Stimulated activated CD8-positive, alpha-beta memory T cell treated with anti-CD3 and anti-CD28 coated beads, Interleukin-15, amount 100 ng/mL, for 1 hour (primary cell): ENCODE data around the gene LRRC71.
A peak's percentile ranks its signal among the peaks of the same experiment; 100 is the strongest.

ENCODE experiments used
- DNase-seq: peaks from one replicate; pipeline ENCODE4 v3.0.0-alpha.2; 2020; ENCODE audit warnings: low read depth

The LRRC71 gene

DNA sequence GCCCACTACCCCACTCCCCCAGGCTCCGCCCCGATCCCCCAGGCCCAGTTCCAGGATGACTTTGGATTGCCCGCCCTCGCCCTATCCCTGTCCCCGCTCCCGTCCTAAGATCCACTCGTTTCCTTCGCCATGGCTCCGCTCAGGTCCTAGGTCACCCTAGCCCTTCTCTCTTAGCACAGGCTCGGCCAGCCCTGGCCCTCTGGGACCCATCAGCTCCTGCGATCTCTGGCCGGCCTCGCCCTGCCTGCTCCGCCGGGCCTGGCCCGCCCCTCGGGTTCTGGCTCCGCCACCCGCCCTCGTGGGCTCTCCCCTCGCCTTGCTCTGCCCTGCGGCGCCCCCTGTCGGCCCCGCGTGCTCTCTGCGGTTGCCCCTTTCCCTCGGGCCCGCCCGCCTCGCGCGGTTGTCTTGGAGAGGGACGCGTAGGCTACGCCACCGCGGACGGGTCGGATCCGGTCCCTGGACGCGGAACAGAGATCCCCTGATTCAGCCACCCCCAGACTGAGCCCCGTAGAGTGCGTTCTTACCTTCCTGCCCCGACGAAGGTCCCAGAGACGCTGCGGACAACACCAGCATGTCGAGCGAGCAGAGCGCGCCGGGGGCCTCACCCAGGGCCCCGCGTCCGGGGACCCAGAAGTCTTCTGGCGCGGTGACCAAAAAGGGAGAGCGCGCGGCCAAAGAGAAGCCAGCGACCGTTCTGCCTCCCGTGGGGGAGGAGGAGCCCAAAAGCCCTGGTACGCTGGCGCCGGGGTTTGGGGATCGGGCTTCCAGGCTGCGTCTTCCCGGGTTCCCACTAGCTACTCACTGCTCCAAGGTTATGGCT is at the start of gene LRRC71:
TSS of gene LRRC71 (plus strand) at position 400 of the 820 bp plus-strand sequence. CDS start at position 572, 172 bp downstream.
- peak; percentile 27 for DNase-seq

DNA sequence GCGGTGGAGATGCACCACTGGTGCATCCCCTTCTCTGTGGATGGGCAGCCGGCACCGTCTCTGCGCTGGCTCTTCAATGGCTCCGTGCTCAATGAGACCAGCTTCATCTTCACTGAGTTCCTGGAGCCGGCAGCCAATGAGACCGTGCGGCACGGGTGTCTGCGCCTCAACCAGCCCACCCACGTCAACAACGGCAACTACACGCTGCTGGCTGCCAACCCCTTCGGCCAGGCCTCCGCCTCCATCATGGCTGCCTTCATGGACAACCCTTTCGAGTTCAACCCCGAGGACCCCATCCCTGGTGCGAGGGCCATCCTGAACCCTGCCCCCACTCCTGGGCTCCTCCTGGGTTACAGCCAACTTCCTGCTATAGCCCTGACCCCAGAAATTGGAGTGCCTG is 46.8 kb upstream of the LRRC71 start:
- no peak for DNase-seq

DNA sequence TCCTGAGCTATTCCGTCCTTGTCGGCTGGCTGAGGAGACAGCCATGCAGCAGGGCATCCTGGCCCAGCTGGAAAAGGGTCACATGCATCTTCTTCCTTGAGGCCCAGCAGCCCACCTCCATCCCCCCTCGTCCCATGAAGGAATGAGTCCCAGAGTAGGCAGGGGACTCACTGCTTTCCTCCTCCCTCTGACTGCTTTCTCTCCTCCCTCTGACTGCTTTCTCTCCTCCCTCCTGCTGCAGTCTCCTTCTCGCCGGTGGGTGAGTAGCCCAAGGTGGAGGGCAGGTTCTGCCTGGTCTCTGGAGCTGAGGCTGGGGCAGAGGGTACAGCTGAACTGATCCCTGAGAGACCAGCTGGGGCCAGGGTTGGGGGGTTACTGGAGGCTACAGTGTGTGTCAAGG is 46.3 kb upstream of the LRRC71 start:
- no peak for DNase-seq

DNA sequence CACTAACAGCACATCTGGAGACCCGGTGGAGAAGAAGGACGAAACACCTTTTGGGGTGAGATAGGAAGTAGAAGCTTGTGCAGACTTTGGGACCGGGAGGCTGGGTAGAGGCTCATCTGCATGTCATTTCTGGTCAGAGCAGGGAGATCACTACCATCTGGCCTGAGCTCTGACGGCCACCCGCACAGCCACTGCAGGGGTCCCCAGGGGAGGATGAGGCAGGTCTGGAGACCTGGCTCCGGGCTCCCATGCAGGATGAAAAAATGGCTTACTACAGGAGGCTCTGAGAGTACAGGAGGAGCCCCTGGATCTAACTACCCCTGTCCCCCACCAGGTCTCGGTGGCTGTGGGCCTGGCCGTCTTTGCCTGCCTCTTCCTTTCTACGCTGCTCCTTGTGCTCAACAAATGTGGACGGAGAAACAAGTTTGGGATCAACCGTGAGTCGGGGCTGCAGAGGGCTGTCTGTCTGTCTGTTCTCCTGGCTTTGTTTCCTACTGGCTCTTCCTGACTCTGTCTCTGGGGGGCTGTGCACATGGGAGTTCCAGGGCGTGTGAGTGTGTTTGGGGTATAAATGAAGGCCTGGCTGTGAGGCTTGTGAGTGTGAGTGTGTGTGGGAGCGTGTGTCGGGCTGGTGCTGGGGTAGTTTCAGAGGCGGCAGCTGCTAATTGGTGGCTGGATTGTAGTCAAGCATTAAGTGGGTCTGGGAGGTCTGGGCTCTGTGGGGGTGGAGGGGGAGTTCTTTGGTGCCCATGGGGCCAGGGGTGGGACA is 45.7 kb upstream of the LRRC71 start:
- DNase-seq = no peak

GRCh38 chr1:156875341-156875615 is 45.2 kb upstream of the LRRC71 start:
- no peak for DNase-seq

- no peak for DNase-seq
Measured at GRCh38 chr1:156876281-156876680, 44.2 kb upstream of the LRRC71 start.

DNA sequence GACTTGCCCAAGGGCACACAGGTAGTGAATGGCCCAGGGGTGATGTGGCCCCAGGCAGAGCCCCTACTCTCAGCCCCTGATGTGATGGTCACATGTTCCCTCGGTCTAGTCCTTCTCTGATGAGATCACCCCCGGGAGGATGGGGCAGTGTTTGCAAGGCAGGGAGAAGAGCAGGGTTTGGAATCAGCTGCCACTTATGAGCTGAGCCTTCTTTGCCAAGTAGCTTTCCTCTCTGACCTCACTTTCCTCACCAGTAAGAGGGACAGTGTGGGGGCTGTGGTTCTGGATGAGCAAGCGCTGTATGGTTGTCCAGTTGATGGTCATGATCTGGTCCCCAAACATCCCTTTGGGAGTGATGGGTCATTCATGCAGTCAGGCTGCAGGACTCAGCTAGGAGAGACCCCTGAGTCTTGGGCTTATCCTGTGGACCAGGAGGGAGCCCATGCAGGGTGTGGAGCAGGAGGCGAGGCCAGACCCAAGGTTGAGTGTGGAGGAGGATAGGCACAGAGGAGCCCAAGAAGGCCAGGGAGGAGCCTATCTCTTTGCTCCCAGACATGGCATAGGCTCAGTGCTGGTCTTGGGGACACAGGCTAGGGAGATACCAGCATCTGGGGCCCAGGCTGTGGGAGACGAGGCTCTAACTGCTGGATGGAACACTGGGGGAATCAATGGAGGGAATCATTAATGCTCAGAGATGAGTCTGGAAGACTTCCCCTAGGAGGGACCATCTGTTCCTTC is 42.8 kb upstream of the LRRC71 start:
- DNase-seq = no peak

GRCh38 chr1:156879876-156880275 is 40.6 kb upstream of the LRRC71 start:
- DNase-seq = no peak

GRCh38 chr1:156880473-156880872 is 40.0 kb upstream of the LRRC71 start:
- no peak for DNase-seq

- no peak for DNase-seq
Measured at GRCh38 chr1:156881101-156881500, 39.3 kb upstream of the LRRC71 start.

GRCh38 chr1:156881663-156882062 is 38.8 kb upstream of the LRRC71 start:
- no peak for DNase-seq

- DNase-seq = no peak
Measured at GRCh38 chr1:156882543-156882942, 37.9 kb upstream of the LRRC71 start.

- no peak for DNase-seq
Measured at GRCh38 chr1:156883919-156884318, 36.5 kb upstream of the LRRC71 start.

- no peak for DNase-seq
Measured at GRCh38 chr1:156884560-156885184, 35.8 kb upstream of the LRRC71 start.

DNA sequence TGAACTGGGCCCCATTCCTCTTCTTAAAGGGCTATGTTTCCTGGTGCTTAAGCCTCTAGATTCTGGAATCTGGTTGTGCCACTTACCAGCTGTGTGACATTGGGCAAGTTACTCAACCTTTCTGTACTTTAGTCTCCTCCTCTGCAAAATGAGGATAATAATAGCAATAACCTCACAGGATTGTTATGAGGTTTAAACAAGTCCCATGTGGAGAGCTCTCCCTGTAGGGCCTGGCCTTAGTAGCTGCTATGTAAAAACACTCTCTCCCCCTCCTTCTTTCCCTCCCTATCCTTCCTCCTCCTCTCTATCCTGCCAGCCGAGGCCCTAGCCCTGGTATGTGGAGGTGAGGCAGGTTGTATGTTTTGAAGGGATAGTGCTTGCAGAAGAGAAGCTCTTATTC is 35.1 kb upstream of the LRRC71 start:
- no peak for DNase-seq

- no peak for DNase-seq
Measured at GRCh38 chr1:156885880-156886355, 34.5 kb upstream of the LRRC71 start.

- DNase-seq = no peak
Measured at GRCh38 chr1:156886583-156887281, 33.7 kb upstream of the LRRC71 start.

- DNase-seq = no peak
Measured at GRCh38 chr1:156887317-156887716, 33.1 kb upstream of the LRRC71 start.

DNA sequence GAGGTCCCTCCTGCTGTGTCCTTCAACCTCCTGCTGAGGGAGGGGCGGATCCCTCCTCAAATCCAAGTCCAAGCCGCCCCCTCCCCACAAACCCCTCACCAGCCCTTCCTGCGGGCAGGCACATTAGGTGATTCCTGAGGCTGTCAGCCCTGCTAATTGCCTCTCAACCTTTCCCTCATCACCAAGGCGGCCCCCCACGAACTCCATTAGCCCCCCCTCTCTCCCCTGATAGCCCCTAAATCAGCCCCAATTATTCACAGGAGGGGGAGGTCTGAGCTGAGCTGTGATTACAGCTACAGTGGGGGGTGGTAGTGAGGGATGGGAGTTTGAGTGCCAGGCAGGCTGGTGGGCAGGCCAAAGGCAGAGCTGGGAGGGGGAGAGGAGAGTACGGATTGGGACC is 32.7 kb upstream of the LRRC71 start:
- DNase-seq = no peak

DNA sequence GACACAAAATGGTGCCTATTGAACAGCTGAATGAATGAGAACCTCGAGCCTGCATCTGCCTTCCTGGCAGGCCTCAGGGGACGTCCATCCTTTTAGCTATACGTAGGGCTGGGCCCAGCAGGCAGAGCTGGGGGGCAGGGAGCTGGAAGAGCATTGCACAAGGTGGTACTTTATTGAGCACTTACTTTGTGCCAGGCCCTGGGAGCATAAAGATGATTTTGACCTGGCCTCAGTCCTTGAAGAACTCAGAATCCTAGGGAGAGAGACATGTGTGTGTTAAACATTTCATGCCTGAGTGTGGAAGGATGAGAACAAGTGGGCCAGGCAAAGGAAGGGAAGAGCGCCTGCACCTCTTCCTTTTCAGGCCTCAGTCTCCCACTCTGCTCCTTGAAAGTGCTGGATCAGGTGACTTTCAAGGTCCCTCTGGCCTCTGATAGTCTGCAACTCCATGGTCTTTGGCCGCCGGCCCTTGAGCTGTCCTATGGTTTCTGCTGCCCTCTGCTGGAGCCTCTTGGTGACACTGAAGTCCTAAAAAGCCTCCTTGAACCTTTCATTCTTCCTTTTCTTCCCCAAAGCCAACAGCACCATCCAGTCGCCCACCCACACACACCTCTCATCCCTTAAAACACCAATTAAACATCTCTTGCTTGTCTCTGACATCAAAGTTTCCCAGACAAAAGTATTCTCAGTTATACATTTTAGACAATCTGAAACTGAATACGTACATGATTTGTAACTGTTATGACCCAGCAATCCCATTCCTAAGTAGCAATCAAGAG is 30.4 kb upstream of the LRRC71 start:
- peak; percentile 37 for DNase-seq
